Esophagus muscularis mucosa (tissue), 4 donors: ENCODE measurements around the gene BNC2. TPM values are rescaled to one million over a fixed set of nuclear protein-coding genes. Genes with fewer than 3 reads are reported as not detected.

ENCODE experiments used
- DNase-seq: peaks from one replicate; pipeline ENCODE4 v3.0.0-alpha.2; 2017; ENCODE audit errors: extremely low spot score
- H3K27ac ChIP-seq, 4 donors: fragments of 200-600 bp; sonication (generic); replicated peaks in 1 of 4; 1 replicate in 3 of 4; 2 replicates in 1 of 4; pipeline ENCODE4 v1.5.1; 2016 to 2019; ENCODE audit warnings: mild to moderate bottlenecking in 1 of 4
- H3K27me3 ChIP-seq, 4 donors: fragments of 200-600 bp; sonication (generic); one replicate each; pipeline versions ENCODE4 v1.5.1 to v1.6.0; 2016 to 2019
- H3K36me3 ChIP-seq, 4 donors: fragments of 200-600 bp; sonication (generic); one replicate each; pipeline ENCODE4 v1.5.1; 2016 to 2019
- H3K4me1 ChIP-seq, 4 donors: fragments of 200-600 bp; sonication (generic); one replicate each; pipeline ENCODE4 v1.5.1; 2016 to 2019
- H3K4me3 ChIP-seq, 4 donors: fragments of 200-600 bp; sonication (generic); 1 replicate in 2 of 4; 2 replicates in 2 of 4; pipeline ENCODE4 v1.5.1; 2016 to 2019; ENCODE audit warnings: mild to moderate bottlenecking in 4 of 4, moderate library complexity in 1 of 4
- H3K9me3 ChIP-seq, 4 donors: fragments of 200-600 bp; sonication (generic); 1 replicate in 3 of 4; 2 replicates in 1 of 4; pipeline ENCODE4 v1.5.1; 2016 to 2019
- CTCF ChIP-seq, 3 experiments: fragments of 200-600 bp in 2 of 3; fragments of 450-650 bp in 1 of 3; sonication (generic) in 2 of 3; IDR thresholded peaks; one replicate each; pipeline ENCODE4 v1.5.1; 2017 to 2019; ENCODE audit warnings: antibody characterized with exemption in 3 of 3, mild to moderate bottlenecking in 2 of 3, moderate library complexity in 1 of 3
- EP300 ChIP-seq: sonication (generic); formaldehyde crosslinking; IDR thresholded peaks from one replicate; pipeline ENCODE4 v1.6.1; 2017; ENCODE audit warnings: antibody characterized with exemption
- POLR2A ChIP-seq: fragments of 450-650 bp; IDR thresholded peaks from one replicate; pipeline ENCODE4 v1.6.1; 2017; ENCODE audit warnings: antibody characterized with exemption, moderate library complexity, mild to moderate bottlenecking, low read depth
- POLR2AphosphoS5 ChIP-seq, 2 donors: sonication (generic); formaldehyde crosslinking; IDR thresholded peaks; one replicate each; pipeline ENCODE4 v1.6.1; 2017; ENCODE audit warnings: antibody characterized with exemption in 2 of 2
- WGBS: methylation state at CpG from one replicate; pipeline ENCODE4 v1.1.5; 2018; 5-methylcytosine and 5-hydroxymethylcytosine counted together
- intact Hi-C: fragments of 100-400 bp; cut with DNase I; formaldehyde crosslinking; loops from one replicate; pipeline ENCODE4 v1.15.1; 2023
- total RNA-seq, 4 donors: library from RNA; depleted of rRNA; stranded (reverse); fragments of >200 nt; gene quantifications; one replicate each; pipeline versions ENCODE4 v1.1.0 to v1.2.1, GENCODE V29; 2016

Gene BNC2
- total RNA-seq, 4 donors from 2014 or later: 95.3 to 138 (median 123) TPM

GRCh38 chr9:16834817-16835216 lies 35.7 kb downstream of the BNC2 start:
- no peaks in the 10 kb centered on the region for H3K27me3 ChIP-seq
- no peak overlapping the region for H3K27ac ChIP-seq
- no peaks in the 10 kb centered on the region for H3K9me3 ChIP-seq
- intact Hi-C loops: no loop called here
- 88% methylated on average over 5 of the region's 5 CpGs for WGBS
- peaks cover 0 to 49% (median 25%) of the 10 kb centered on the region in 4 donors for H3K4me1 ChIP-seq
- H3K36me3 ChIP-seq: no peaks in the 10 kb centered on the region
- H3K4me3 ChIP-seq: no peak overlapping the region
- no peak for DNase-seq
- TF ChIP-seq CTCF (IDR thresholded peaks at IDR 0.05) (no peak), POLR2AphosphoS5 (IDR thresholded peaks at IDR 0.05) (no peak), EP300 (no peak), POLR2A (no peak)

DNA sequence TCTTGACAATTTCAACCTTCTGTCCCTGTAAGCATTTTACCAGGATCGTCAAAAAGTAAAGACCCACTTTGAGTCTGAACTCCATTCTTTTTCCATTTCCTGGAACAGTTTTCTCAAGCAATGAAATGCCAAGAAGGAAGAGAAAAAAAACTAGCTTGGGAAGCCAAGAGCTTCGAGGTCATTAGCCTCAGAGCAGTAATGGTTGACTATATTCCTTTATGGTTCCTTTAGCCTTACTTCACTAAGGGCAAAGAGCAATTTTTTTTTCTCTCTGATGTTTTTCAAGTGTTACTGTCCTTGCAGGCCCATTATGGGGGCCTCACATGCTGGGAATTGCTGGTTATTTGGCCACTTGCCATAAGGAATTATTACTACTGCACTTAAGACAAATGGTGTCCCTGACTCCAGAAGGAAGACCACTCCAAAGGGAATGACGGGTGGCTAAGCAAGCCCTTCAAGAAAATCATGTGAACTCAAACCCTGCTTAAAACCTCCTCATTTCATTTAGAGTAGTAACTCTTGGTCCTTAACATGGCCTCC lies 37.1 kb downstream of the BNC2 start:
- no peak overlapping the region for H3K4me3 ChIP-seq
- no peak for DNase-seq
- intact Hi-C loops: no loop called here
- H3K4me1 ChIP-seq: peaks cover 0 to 63% (median 38%) of the 10 kb centered on the region in 4 donors
- no peak overlapping the region for H3K27ac ChIP-seq
- TF ChIP-seq EP300: no peak
- no peak for TF ChIP-seq POLR2AphosphoS5 (IDR thresholded peaks at IDR 0.05)
- TF ChIP-seq CTCF (IDR thresholded peaks at IDR 0.05): no peak
- TF ChIP-seq POLR2A: no peak
- H3K36me3 ChIP-seq: no peaks in the 10 kb centered on the region
- no peaks in the 10 kb centered on the region for H3K27me3 ChIP-seq
- no peaks in the 10 kb centered on the region for H3K9me3 ChIP-seq
- WGBS: 60% methylated on average over 3 of the region's 3 CpGs

GRCh38 chr9:16832101-16832500 lies 38.4 kb downstream of the BNC2 start:
- no peak overlapping the region for H3K4me3 ChIP-seq
- WGBS: 77% methylated on average over 3 of the region's 3 CpGs
- H3K4me1 ChIP-seq: peaks cover 0 to 68% (median 42%) of the 10 kb centered on the region in 4 donors
- TF ChIP-seq CTCF (IDR thresholded peaks at IDR 0.05) (no peak), POLR2AphosphoS5 (IDR thresholded peaks at IDR 0.05) (no peak), POLR2A (no peak), EP300 (no peak)
- H3K9me3 ChIP-seq: no peaks in the 10 kb centered on the region
- no peak overlapping the region for H3K27ac ChIP-seq
- DNase-seq: no peak
- H3K36me3 ChIP-seq: no peaks in the 10 kb centered on the region
- no peaks in the 10 kb centered on the region for H3K27me3 ChIP-seq
- intact Hi-C loops: no loop called here

DNA sequence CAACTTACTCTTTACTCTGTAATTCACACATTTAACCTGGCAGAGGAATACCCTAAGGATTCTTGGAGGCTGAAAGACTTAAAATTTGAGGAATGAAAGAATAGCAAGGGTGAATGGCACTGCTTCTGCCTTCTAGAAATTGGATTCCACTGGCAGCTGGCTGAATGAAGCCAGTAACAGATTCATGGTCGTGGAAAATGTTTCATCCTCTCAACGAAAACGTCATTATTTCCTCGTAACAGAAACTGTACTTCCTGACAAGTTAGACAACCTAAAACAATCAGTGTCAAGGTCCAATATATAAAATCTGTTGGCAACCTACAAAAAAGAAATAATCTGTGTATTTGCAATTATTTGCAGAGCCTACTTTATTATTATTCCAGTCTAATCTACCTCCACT lies 39.7 kb downstream of the BNC2 start:
- Histone ChIP-seq H3K36me3 (no peaks in the 10 kb centered on the region), H3K4me3 (no peak overlapping the region), H3K4me1 (peaks cover 0 to 79% (median 51%) of the 10 kb centered on the region in 4 donors), H3K27ac (peak overlapping the region; percentile 20 to 56 (median 44)), H3K27me3 (no peaks in the 10 kb centered on the region), H3K9me3 (no peaks in the 10 kb centered on the region)
- WGBS: 39% methylated on average over 4 of the region's 4 CpGs
- no peak for DNase-seq
- TF ChIP-seq CTCF (IDR thresholded peaks at IDR 0.05) (no peak), POLR2AphosphoS5 (IDR thresholded peaks at IDR 0.05) (no peak), EP300 (no peak), POLR2A (no peak)
- intact Hi-C loops: loop anchor here (1.0 kb wide), 1 partner anchor 13 kb away; no protein-coding TSS in a partner anchor
